Left lobe of liver (tissue), 1 donor: ENCODE results near the gene SCN9A. TPM values are rescaled to one million over a fixed set of nuclear protein-coding genes. Genes with fewer than 3 reads are reported as not detected.

ENCODE experiments used
- total RNA-seq: library from RNA; stranded (reverse); gene quantifications from one replicate; pipeline ENCODE4 v1.2.1, GENCODE V29; 2021
- donor health status: DM: no; HTN: yes; CAD: no.

SCN9A gene
- total RNA-seq, 1 donor from 2014 or later: 2.2 TPM

Other genes starting within 250 kb of the SCN9A start
- 0.13 TPM for gene SCN1A, start 247.9 kb downstream of the SCN9A start, total RNA-seq
- 0.73 TPM for gene SCN7A, start 118.3 kb upstream of the SCN9A start, total RNA-seq